HUES64 (cell line): ENCODE measurements around the gene FAM83F.

Source experiments
- H3K27ac ChIP-seq: 2 replicates; pipeline ENCODE4 v1.7.0; 2013; ENCODE audit warnings: low read depth, low read length, inconsistent platforms
- H3K27me3 ChIP-seq: 2 replicates; pipeline ENCODE4 v1.6.1; 2013; ENCODE audit warnings: mild to moderate bottlenecking, low read length; ENCODE audit not compliant: insufficient read depth
- H3K36me3 ChIP-seq: 2 replicates; pipeline ENCODE4 v1.6.1; 2013; ENCODE audit warnings: mild to moderate bottlenecking, low read length; ENCODE audit not compliant: insufficient read depth
- H3K4me1 ChIP-seq: 2 replicates; pipeline ENCODE4 v1.6.1; 2013; ENCODE audit warnings: mild to moderate bottlenecking, low read length, moderate library complexity; ENCODE audit not compliant: insufficient read depth
- H3K4me3 ChIP-seq: 2 replicates; pipeline ENCODE4 v1.5.1; 2013; ENCODE audit warnings: mild to moderate bottlenecking, low read length, moderate library complexity
- H3K9ac ChIP-seq: 2 replicates; pipeline ENCODE4 v1.6.1; 2013; ENCODE audit warnings: mild to moderate bottlenecking, low read depth, low read length
- H3K9me3 ChIP-seq: 2 replicates; pipeline ENCODE4 v1.6.1; 2013; ENCODE audit warnings: low read depth, low read length; ENCODE audit not compliant: insufficient read depth
- WGBS: fragments of 150-250, 120-280 bp; methylation state at CpG from one replicate; pipeline ENCODE4 v1.1.7; 2013; ENCODE audit warnings: missing lambda C conversion rate; 5-methylcytosine and 5-hydroxymethylcytosine counted together

The FAM83F gene

DNA sequence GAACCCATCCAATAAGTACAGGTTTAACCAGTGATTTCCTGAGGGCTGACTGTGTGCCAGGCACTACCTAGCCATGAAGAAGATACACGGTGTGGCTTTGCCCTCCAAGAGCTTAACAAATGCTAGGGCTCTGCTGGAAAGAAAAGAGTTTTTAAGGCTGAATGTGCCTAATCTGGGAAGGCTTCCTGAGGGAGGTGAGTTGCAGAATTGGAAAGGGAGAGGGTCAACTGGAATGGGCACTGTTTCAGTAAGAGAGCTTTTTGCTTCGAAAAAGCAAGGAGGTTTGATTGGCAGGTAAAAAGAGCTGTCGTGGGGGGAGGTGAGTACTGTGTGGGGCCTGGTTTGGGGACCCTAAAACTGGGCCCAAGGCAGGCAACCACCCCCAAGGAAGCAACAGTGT is 2.7 kb downstream of the FAM83F start:
- H3K4me3 ChIP-seq: no peak overlapping the region
- H3K27ac ChIP-seq: no peak overlapping the region; the same call in 1 of the 2 replicates
- H3K27me3 ChIP-seq: peaks cover 42% of the 10 kb centered on the region
- no peak overlapping the region for H3K9ac ChIP-seq
- WGBS: 68% methylated on average over 3 of the region's 3 CpGs
- H3K9me3 ChIP-seq: no peaks in the 10 kb centered on the region
- H3K36me3 ChIP-seq: no peaks in the 10 kb centered on the region
- peaks cover 70% of the 10 kb centered on the region for H3K4me1 ChIP-seq

DNA sequence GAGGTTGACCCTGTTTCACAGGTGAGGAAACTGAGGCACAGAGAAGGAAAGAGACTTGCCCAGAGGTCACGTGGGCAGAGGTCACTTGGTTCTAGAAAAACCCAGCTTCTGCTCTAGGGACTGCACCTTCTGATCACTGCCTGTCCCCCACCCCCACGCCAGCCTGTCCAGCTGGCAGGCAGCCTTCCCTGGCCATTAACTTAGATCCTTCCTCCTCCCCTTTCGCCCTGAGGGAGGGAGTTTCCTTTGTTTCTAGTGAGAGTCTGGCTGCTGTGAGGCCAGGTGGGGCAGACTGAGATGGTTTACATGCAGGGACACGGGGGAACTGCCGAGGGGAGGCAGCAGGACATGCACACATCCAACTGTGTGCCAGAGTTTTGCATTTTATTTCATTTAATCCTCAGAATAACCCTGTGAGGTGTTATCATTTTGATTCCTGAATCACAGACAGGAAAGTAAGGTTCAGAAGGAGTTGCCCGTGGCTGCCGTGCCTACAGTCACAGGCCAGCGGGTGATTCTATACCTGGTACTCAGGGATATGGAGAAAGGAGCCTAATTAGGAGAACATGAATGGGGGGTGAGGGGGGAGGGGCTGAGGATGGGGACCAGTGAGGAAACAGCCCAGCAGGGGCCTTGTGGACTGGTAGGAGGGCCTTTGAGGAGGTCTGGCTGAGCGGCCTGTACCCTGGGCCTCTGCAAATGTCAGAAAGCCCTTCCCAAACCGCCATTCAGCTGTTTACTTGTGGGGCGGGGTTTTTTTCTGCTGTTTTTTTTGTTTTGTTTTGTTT is 3.4 kb downstream of the FAM83F start:
- peak overlapping the region; percentile 31; the same call in 1 of the 2 replicates for H3K9ac ChIP-seq
- H3K27me3 ChIP-seq: peaks cover 35% of the 10 kb centered on the region
- peak overlapping the region; percentile 34 for H3K4me3 ChIP-seq
- peak overlapping the region; percentile 71 for H3K27ac ChIP-seq
- H3K36me3 ChIP-seq: no peaks in the 10 kb centered on the region
- WGBS: 11% methylated on average over 10 of the region's 11 CpGs
- H3K4me1 ChIP-seq: peaks cover 77% of the 10 kb centered on the region
- H3K9me3 ChIP-seq: no peaks in the 10 kb centered on the region

DNA sequence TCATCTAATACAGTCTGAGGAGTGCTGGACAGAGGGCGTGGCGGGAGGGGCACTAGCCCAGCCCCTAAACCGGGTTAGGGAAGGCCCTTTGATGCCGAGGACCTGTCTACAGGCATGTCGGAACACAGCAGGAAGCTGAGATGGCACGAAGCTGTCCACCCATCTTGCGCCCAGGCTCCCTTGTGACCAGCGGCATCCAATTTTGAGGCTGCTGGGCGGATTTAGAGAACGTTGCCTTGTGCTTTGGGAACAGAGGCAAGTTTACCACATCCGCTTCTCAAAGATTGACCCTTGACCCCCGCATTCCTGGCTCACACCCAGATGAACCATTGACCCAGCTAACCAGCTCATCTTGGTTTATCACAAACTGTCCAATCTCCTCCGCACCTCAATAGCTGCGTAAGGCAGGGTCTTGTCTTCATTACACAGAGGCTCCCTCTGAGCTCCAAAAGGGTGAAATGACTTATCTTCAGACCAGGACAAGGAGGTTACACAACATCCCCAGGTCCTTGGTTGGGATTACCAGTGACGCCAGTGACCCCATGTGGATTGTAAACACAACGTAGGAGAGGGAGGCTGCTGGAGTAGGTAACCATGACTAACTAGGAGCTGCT is 4.5 kb downstream of the FAM83F start:
- Histone ChIP-seq H3K36me3 (no peaks in the 10 kb centered on the region), H3K27me3 (peaks cover 24% of the 10 kb centered on the region), H3K9ac (no peak overlapping the region), H3K4me3 (no peak overlapping the region), H3K9me3 (no peaks in the 10 kb centered on the region), H3K27ac (peak overlapping the region; percentile 46; the same call in 1 of the 2 replicates), H3K4me1 (peaks cover 83% of the 10 kb centered on the region)
- WGBS: 80% methylated on average over 16 of the region's 16 CpGs

DNA sequence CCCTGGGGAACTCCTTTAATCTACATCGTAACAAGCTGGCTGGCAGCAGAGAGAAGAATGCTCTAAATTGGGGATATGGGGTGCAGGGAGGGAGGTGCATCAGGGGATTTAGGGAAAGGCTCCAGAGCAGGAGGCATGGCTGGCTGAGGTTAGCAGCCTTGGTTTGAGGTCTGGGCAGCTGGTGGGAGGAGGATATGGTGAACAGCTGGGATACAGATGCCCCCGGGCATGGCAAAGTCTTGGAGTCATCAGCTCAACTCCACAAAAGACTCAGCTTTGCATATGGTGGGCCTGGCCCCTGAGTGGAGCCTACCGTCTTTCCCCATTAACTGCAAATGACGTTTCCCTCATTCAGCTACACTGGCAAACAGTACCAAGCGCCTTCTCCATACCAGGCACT is 5.4 kb downstream of the FAM83F start:
- H3K9ac ChIP-seq: no peak overlapping the region
- peaks cover 17% of the 10 kb centered on the region for H3K27me3 ChIP-seq
- no peaks in the 10 kb centered on the region for H3K36me3 ChIP-seq
- peaks cover 83% of the 10 kb centered on the region for H3K4me1 ChIP-seq
- 86% methylated on average over 5 of the region's 5 CpGs for WGBS
- H3K4me3 ChIP-seq: no peak overlapping the region
- H3K9me3 ChIP-seq: no peaks in the 10 kb centered on the region
- no peak overlapping the region for H3K27ac ChIP-seq

DNA sequence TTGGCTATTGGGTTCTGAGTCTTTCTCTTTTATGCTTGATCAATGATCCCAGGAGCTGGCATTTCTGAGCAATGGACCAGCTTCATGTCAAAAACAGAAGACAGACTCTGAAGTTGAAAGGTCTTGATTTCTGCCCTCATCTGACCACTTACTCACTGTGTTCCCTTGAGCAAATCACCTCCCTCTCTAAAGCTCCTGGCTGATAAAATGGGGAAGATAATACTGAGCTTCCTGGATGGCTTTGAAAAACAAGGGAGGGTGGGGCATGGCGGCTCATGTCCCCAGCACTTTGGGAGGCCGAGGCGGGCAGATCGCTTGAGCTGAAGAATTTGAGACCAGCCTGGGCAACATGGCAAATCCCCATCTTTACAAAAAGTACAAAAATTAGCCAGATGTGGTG is 6.4 kb downstream of the FAM83F start:
- Histone ChIP-seq H3K36me3 (no peaks in the 10 kb centered on the region), H3K4me1 (peaks cover 75% of the 10 kb centered on the region), H3K27me3 (peaks cover 7% of the 10 kb centered on the region), H3K9ac (no peak overlapping the region), H3K27ac (no peak overlapping the region), H3K4me3 (no peak overlapping the region), H3K9me3 (no peaks in the 10 kb centered on the region)
- WGBS: 68% methylated on average over 4 of the region's 4 CpGs

DNA sequence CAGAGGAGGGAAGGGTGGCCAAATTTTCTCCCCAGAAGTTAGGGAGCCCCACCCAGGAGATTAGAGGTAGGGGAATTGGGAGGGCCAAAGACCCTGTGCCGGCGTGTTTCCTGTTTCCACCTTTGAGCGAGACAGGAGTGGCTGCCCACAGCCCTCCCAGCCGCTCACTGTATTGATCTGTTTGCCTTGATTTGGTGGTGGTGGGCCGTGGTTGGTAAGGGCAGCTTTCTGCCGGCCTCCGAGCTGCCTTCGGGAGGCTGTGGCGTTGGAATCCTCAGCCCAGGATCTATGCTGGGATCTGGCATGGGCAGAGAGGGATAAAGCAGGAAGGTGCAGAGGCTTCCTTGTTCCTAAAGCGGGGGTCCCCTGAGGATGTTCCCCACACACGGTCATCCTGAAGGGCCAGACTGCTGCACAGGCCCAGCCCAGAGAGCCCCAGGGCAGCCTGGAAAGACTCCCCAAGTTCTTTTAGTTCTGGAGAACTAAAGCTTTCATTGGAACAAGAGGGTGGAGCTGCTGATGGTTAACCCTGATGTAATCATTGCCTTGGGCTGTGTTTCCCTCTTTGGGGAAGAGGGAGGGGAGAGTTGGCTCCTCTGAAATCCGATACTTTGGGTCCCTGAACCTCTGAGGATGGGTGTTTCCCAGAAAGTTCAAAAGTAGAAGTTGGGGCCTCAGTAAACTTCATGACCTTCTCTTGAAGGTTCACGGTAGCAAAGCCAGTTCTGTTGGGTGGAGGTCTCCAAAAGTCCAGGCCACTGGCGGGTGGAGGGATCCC is 7.2 kb downstream of the FAM83F start:
- Histone ChIP-seq H3K36me3 (no peaks in the 10 kb centered on the region), H3K27me3 (no peaks in the 10 kb centered on the region), H3K4me3 (no peak overlapping the region), H3K4me1 (peaks cover 66% of the 10 kb centered on the region), H3K9ac (no peak overlapping the region), H3K27ac (0 out of 2 replicates have a peak overlapping the region, but pooled peaks have one; percentile 20), H3K9me3 (no peaks in the 10 kb centered on the region)
- WGBS: 75% methylated on average over 14 of the region's 14 CpGs

DNA sequence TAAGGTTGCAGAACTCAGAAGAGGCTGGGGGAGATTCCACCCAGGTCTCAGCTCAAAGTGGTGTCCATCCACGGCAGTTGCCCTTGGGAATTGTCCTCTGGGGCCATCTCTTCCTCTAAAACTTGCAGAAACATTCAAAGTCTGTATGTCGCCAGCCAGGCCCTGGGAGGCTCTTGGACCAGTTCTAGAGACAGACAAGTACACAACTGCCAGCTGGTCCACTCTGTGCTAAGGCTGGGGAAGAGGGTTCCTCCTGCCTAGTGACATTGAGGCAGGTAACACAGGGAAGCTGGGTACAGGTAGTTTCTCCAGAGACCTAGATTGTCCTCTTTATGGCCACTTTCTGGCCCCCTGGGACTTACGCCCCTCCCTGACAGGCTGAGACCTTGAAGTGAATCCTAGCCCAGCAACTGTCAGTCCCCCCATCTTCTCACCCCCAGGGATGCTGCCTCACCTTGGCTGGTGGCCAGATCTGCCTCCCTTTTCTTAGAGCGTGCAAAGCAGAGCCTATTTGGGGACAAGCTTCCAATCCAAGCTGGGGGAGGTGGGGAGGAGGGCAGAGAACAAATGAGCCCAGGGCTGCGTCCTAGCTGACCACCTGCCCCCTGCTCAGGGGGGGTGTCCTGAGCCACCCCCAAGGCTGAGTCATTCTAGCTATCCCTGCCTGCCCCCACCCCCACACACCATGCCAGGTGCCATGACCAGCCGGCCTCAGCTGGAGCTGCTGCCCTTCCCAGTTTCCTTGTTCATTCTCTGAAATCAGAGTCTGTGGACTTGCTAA is 8.4 kb downstream of the FAM83F start:
- no peaks in the 10 kb centered on the region for H3K9me3 ChIP-seq
- 86% methylated on average over 6 of the region's 6 CpGs for WGBS
- H3K9ac ChIP-seq: no peak overlapping the region
- no peak overlapping the region for H3K27ac ChIP-seq
- H3K27me3 ChIP-seq: peaks cover 3% of the 10 kb centered on the region; the same call in 1 of the 2 replicates
- no peaks in the 10 kb centered on the region for H3K36me3 ChIP-seq
- no peak overlapping the region for H3K4me3 ChIP-seq
- peaks cover 56% of the 10 kb centered on the region for H3K4me1 ChIP-seq

DNA sequence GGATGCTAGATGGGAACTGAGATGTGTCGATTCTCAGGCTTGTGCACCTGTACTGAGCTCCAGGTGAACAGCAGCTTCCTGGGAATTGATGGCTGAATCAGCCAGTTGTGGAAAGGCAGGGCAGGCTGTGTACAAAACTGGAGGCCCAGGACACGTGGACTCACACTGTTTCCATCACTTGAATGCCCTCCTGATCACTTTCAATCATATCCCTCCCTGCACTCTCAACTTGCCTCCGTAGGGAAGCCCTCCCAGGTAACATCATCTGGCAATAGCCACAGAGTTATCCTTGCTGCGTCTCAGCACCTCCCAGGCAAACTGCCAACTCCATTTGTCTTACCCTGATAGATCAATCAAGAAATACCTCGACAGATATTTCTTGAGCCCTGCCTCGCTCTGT is 10.1 kb downstream of the FAM83F start:
- H3K36me3 ChIP-seq: no peaks in the 10 kb centered on the region
- no peaks in the 10 kb centered on the region for H3K9me3 ChIP-seq
- H3K4me3 ChIP-seq: no peak overlapping the region
- H3K27me3 ChIP-seq: peaks cover 3% of the 10 kb centered on the region; the same call in 1 of the 2 replicates
- WGBS: 91% methylated on average over 6 of the region's 6 CpGs
- H3K27ac ChIP-seq: no peak overlapping the region
- no peak overlapping the region for H3K9ac ChIP-seq
- peaks cover 56% of the 10 kb centered on the region for H3K4me1 ChIP-seq

DNA sequence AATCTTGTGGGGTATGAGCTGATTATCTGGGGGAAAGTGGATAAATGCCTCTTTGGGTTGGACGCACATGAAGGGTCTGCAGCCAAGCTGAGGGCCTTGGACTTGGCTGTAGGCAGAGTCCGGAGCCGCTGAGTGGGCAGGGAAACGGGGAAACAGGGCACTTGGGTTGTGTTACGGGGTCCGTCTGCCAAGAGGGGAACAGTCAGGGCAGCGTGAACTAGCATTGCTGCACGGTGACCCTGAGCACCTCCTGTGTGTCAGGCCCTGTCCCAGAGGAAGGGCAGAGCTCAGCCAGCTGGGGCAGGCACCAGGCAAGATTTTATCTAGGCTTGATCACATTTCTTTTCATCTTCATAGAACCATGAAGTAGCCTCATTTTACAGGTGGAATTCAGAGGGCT is 11.9 kb downstream of the FAM83F start:
- Histone ChIP-seq H3K36me3 (no peaks in the 10 kb centered on the region), H3K4me3 (no peak overlapping the region), H3K27ac (no peak overlapping the region), H3K9ac (no peak overlapping the region), H3K27me3 (peaks cover 3% of the 10 kb centered on the region; the same call in 1 of the 2 replicates), H3K4me1 (peaks cover 47% of the 10 kb centered on the region), H3K9me3 (no peaks in the 10 kb centered on the region)
- WGBS: 92% methylated on average over 8 of the region's 8 CpGs

DNA sequence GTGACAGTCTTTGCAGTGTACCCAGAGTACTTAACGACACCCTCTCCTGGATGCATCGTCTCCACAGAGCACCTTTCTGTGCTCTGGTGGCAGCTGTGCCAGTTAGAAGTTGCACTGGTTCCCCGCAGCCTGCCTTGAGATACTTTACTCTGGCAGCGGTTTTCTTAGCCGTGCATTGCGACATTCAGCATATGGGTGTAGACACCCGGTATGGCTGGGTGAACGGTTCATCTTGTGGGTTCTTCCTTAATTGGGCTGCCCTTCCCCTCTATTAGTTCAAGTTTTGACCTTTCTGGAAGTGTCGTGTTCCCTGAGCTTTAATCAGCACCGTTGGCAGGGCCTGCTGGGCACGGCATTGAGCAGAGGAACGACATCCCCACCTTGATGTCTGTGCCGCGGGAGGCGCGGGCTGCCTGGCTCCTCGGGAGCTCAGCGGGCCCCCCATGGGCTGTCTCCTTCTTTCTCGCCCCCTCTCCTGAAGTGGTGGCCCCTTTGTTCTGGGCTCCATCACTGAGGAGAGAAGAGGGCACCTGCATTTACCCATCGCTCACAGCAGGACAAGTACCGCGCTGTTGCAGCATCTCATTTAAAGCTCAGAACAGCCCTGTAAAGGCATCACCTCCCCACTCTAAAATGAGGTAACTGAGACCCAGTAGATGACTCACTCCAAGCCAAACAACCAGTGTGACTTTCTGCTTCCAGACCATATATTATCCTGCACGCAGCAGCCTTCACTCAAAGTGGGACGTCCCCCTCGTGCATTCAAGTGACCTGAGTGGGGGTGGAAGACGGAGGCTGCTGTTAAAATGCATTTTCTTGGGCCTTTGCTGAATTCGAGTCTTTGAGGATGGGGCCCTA is 13.3 kb downstream of the FAM83F start:
- Histone ChIP-seq H3K27me3 (peaks cover 3% of the 10 kb centered on the region; the same call in 1 of the 2 replicates), H3K9ac (no peak overlapping the region), H3K36me3 (no peaks in the 10 kb centered on the region), H3K9me3 (no peaks in the 10 kb centered on the region), H3K4me3 (no peak overlapping the region), H3K4me1 (peaks cover 33% of the 10 kb centered on the region), H3K27ac (no peak overlapping the region)
- 85% methylated on average over 27 of the region's 27 CpGs for WGBS
